HG02938 (cell line): Measurements from ENCODE around the gene TYRO3.
"Not testable (repeated sequence)": the region's sequence is repeated elsewhere in the genome, so short reads cannot be mapped to it uniquely, and the experiment has no call there.

Source experiments
- ATAC-seq: cut with Tn5 transposase; IDR thresholded peaks from one replicate; pipeline ENCODE4 v1.9.1; 2021; ENCODE audit warnings: mild to moderate bottlenecking, moderate library complexity; ENCODE audit not compliant: unreplicated experiment

The TYRO3 gene

GRCh38 chr15:41572866-41573265 is 13.9 kb downstream of the TYRO3 start:
- no peak for ATAC-seq

- ATAC-seq: no peak
Observed at GRCh38 chr15:41573396-41573795, 14.4 kb downstream of the TYRO3 start.

- ATAC-seq: no peak
Observed at GRCh38 chr15:41574158-41574557, 15.1 kb downstream of the TYRO3 start.

DNA sequence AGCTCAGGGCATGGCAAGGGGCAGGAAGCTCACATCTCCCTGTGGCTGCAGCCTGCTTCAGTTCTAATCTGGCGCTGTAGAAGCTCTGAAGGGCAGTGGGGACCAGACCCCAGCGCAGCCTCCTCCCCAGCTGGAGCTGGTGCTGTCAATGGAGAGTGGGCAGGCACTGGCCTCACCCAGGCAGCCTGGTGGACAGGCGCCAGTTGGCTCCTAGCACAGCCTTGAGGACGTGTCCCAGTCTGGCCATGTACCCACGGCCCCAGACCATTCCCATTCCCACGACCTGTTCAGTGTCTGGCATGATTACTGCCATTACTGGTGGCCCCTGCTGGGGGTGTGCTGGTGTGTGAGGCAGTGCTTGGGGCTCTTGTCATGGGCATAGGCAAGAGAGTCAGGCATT is 16.3 kb downstream of the TYRO3 start:
- no peak for ATAC-seq

DNA sequence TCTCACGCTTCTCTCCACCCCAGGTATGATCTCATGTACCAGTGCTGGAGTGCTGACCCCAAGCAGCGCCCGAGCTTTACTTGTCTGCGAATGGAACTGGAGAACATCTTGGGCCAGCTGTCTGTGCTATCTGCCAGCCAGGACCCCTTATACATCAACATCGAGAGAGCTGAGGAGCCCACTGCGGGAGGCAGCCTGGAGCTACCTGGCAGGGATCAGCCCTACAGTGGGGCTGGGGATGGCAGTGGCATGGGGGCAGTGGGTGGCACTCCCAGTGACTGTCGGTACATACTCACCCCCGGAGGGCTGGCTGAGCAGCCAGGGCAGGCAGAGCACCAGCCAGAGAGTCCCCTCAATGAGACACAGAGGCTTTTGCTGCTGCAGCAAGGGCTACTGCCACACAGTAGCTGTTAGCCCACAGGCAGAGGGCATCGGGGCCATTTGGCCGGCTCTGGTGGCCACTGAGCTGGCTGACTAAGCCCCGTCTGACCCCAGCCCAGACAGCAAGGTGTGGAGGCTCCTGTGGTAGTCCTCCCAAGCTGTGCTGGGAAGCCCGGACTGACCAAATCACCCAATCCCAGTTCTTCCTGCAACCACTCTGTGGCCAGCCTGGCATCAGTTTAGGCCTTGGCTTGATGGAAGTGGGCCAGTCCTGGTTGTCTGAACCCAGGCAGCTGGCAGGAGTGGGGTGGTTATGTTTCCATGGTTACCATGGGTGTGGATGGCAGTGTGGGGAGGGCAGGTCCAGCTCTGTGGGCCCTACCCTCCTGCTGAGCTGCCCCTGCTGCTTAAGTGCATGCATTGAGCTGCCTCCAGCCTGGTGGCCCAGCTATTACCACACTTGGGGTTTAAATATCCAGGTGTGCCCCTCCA is 19.1 kb downstream of the TYRO3 start:
- no peak for ATAC-seq

- ATAC-seq: no peak
Observed at GRCh38 chr15:41578736-41579383, 19.8 kb downstream of the TYRO3 start.

DNA sequence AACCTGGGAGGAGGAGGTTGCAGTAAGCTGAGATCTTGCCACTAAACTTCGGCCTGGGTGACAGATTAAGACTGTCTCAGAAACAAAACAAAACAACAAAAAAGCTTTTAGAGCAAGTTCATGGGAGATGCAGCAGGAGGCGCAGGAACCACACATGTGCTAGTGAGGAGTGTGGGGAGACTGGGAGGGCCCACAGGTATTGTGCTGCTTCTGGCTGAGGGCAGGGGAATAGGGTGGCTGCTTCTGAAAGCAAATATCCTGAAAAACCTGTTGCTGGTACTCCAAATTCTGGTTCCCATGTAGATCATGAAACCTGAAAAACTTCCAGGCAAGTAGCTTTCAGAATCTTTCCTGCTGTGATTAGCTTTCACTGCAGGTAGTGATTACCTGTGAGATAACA is 22.1 kb downstream of the TYRO3 start:
- ATAC-seq: no peak

GRCh38 chr15:41583795-41584194 is 24.8 kb downstream of the TYRO3 start:
- no peak for ATAC-seq

DNA sequence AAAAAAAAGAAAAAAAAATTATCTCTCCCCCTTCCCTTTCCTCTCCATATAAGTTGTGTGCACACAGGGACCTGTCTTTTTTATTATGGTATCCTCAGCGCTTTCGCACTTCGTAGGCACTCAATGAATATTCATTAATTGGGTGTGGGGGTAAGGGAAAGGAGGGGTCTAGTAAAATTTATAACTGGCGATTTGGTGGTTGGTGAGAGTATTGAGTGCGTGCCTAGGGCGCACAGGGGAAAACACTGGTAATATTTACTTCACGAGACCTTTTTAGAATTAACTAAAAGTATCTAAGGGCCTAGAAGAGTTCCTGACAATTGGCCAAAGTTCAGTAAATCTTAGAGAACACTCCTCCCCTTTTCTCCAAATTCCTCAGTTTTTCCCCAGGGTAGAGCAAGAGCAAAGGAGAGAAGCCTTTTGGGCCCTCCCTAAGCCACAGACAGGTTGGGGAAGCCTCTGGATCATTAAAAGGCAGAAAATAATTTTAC is 25.7 kb downstream of the TYRO3 start:
- ATAC-seq: no peak

DNA sequence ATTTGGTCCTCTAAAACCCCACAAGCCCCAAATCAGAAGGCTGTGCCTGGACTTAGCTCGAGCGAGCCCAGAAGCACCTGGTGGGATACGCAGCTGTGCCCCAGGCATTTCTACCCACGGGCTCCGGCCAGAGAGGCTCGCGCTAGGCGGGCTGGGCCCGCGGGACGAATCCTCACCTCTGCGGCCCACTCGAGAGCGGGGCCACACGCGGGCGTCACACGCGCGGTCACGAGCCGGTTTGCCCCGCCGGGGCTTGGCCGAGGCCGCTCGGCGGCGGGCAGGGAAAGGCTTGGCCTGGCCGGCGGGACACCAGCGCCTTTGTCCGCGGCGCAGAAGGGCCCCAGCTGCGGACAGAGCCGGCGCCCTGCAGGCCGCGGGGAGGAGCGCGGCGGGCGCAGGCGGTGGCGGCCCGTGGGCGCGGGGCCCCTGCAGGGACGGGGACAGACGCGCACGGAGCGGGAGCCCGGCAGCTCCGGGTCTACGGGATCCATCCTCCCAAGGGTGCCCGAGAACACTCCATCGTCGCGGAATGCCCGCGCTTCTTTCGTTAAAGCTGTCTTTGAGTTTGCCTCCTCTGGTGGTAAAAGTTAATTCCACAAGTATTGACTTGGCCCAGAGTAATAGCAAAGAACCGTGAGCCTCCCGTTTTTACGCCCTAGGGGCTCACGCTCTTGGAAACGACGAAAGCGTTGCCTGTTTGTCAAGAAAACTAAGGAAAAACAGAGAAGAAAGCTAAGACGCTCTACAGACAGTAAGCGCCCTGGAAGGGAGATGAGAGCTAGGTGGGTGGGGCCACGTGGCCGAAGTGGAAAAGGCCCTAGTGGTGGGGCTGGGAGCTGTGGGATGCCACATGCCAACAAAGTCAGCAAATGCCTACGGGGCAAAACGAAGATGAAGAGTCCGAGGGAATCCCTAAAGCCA is 26.4 kb downstream of the TYRO3 start:
- no peak for ATAC-seq

DNA sequence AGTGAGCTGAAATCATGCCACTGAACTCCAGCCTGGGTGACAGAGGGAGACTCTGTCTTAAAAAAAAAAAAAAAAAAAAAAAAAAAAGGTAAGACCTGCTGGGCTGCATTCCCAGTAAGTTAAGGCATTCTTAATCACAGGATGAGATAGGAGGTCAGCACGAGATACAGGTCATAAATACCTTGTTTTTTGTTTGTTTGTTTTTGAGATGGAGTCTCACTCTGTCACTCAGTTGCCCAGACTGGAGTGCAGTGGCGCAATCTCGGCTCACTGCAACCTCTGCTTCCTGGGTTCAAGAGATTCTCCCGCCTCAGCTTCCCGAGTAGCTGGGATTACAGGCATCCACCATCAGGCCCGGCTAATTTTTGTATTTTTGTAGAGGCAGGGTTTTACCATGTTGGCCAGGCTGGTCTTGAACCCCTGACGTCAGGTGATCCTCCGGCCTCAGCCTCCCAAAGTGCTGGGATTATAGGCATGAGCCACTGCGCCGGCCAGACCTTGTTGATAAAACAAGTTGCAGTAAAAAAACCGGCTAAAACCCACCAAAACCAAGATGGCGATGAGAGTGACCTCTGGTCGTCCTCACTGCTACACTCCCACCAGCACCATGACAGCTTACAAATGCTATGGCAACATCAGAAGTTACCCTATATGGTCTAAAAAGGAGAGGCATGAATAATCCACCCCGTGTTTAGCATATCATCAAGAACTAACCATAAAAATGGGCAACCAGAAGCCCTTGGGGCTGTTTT is 27.7 kb downstream of the TYRO3 start:
- not testable (repeated sequence) for ATAC-seq

GRCh38 chr15:41589018-41589417 is 30.0 kb downstream of the TYRO3 start:
- ATAC-seq: not testable (repeated sequence)

- ATAC-seq: not testable (repeated sequence)
Observed at GRCh38 chr15:41589571-41589970, 30.6 kb downstream of the TYRO3 start.

- ATAC-seq: not testable (repeated sequence)
Observed at GRCh38 chr15:41591217-41591616, 32.2 kb downstream of the TYRO3 start.

DNA sequence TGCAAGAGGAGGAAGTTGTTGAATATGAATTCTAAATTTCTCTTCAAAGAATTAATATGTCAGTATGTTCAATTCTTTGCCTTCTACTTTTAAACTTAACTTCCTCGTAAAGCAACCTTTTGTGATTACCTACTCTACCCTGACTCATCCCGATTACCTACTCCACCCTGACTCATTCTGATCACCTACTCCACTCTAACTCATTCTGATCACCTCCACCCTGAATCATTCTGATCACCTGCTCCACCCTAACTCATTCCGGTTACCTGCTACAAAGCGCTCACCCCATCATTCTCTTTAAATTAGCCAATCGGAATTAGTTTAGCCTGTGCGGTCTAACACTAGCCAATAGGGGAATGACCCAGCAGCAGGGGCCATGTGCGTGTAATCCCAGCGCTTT is 33.7 kb downstream of the TYRO3 start:
- not testable (repeated sequence) for ATAC-seq

DNA sequence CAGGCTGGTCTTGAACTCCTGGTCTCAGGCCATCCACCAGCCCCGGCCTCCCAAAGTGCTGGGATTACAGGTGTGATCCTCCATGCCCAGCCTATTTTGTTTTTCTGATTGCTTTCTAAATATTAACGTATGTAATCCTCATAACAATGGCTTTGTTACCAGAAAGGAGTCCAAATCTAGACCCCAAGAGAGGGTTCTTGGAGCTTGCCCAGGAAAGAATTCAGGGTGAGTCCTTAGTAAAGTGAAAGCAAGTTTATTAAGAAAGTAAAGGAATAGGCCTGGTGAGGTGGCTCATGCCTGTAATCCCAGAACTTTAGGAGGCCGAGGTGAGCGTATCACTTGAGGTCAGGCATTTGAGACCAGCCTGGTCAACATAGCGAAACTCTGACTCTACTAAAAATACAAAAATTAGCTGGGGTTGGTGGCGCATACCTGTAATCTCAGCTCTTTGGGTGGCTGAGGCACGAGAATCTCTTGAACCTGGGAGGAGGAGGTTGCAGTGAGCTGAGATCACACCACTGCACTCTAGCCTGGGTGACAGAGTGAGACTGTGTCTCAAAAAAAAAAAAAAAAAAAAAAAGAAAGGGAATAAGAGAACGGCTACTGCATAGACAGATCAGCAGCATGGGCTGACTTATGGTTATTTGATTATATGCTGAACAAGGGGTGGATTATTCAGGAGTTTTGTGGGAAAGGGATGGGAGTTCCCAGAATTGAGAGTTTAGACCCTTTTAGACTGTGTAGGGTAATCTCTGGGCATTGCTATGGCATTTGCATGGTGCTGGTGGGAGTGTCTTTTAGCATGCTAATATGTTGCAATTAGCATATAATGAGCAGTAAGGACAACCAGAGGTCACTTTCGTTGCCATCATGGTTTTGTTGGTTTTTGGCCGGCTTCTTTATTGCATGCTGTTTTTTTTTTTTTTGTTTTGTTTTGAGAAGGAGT is 36.1 kb downstream of the TYRO3 start:
- ATAC-seq: no peak

DNA sequence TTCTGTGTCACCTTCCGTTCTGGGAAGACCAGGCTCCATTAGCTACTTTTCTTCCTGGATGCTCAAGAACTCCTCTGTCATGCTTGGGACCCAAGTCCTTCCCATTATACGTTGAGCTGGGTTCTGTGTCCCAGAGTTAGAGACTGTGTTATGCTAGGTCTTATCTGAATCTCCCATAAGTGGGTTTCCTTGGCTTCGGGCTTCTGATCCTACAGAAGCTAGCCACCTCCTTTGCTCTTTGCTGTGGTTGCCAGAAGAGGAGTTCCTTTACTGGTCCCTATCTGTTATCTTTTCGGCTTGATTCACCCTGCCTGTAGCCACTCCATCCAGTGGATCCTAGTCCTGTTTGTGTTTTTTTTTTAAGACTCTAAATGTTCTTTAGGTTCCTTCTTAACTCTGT is 38.0 kb downstream of the TYRO3 start:
- ATAC-seq: no peak

DNA sequence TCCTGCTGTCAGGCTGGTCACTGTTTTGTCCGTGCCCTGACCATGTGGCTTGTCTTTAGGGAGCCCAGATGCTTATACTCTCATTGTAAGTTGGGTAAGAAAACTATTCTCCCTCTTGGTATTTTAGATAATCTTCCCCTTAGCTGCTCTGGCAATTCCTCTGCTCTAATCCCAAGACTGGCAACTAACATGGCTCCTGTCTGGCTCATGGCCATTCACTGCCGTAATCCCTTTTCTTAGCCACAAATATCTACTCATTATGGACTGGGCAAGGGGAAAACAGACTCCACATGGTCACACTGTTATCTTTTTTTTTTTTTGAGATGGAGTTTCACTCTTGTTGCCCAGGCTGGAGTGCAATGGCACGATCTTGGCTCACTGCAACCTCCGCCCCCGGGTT is 38.8 kb downstream of the TYRO3 start:
- ATAC-seq: no peak

DNA sequence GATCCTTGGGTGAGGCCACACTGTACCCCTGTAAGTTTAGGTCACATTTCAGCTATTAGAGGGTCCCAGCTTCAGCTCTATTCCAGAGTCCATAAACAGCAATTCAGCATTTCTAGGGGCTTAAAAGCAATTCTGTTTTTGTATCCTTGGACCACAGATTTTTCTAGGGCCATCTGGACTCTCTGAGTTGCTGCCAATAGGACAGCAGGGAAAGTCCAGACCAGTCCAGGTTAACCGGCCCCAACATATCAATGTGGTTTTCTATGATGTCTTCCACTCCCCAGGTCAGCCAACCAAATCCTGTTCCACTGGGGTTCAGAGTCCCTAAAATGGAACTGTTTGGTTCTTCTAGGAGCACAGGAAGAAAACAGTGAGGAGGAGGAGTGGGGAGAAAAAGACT is 40.0 kb downstream of the TYRO3 start:
- no peak for ATAC-seq
